Kidney (tissue), 14 donors: ENCODE measurements around the gene IL9. TPM values are rescaled to one million over a fixed set of nuclear protein-coding genes. Genes with fewer than 3 reads are reported as not detected.

Source experiments
- DNase-seq, 5 donors: peaks; one replicate each; pipeline ENCODE4 v3.0.0-alpha.2; 2013 to 2020
- FAIRE-seq: peaks from 2 replicates; lab custom pipeline; 2012; peaks lifted over from hg19 to GRCh38; lab: Jason Lieb, UNC
- H3K27ac ChIP-seq, 2 donors: one replicate each; pipeline ENCODE4 v1.7.0; 2013; ENCODE audit warnings: low read depth in 2 of 2, low read length in 2 of 2, inconsistent platforms in 1 of 2
- H3K27me3 ChIP-seq: one replicate; pipeline ENCODE4 v1.7.1; 2013; ENCODE audit warnings: low read length, inconsistent platforms; ENCODE audit not compliant: control insufficient read depth, insufficient read depth
- H3K36me3 ChIP-seq, 3 donors: one replicate each; pipeline versions ENCODE4 v1.7.0 to v1.7.1; 2013; ENCODE audit warnings: low read length in 3 of 3, control low read depth in 1 of 3, inconsistent platforms in 1 of 3; ENCODE audit not compliant: insufficient read depth in 3 of 3, control insufficient read depth in 2 of 3
- H3K4me1 ChIP-seq, 3 donors: one replicate each; pipeline versions ENCODE4 v1.7.0 to v1.7.1; 2013; ENCODE audit warnings: low read length in 3 of 3, inconsistent platforms in 1 of 3, low read depth in 1 of 3; ENCODE audit not compliant: control insufficient read depth in 2 of 3, insufficient read depth in 2 of 3
- H3K4me3 ChIP-seq, 3 donors: one replicate each; pipeline versions ENCODE4 v1.7.0 to v1.8.1; 2013; ENCODE audit warnings: low read length in 3 of 3, control low read depth in 1 of 3, inconsistent platforms in 1 of 3
- H3K9ac ChIP-seq, 3 donors: one replicate each; pipeline versions ENCODE4 v1.7.0 to v1.7.1; 2013; ENCODE audit warnings: low read length in 3 of 3, control low read depth in 1 of 3, inconsistent platforms in 1 of 3
- H3K9me3 ChIP-seq, 3 donors: one replicate each; pipeline versions ENCODE4 v1.7.0 to v1.7.1; 2013; ENCODE audit warnings: low read length in 3 of 3, control low read depth in 1 of 3, inconsistent platforms in 1 of 3; ENCODE audit not compliant: control insufficient read depth in 2 of 3, insufficient read depth in 1 of 3
- intact Hi-C: fragments of 100-400 bp; cut with DNase I; formaldehyde crosslinking; loops from one replicate; pipeline ENCODE4 v1.11.1; 2022
- polyA plus RNA-seq: library from polyadenylated mRNA; stranded (reverse); fragments of 350-450 nt; fragmentation: Illumina TruSeq; extraction: RNeasy Lipid Tissue Mini Kit (QIAGEN cat#74804); gene quantifications from one replicate; pipeline ENCODE4 v1.2.3, GENCODE V29; 2014; ENCODE audit warnings: low read depth, low replicate concordance; ENCODE audit not compliant: insufficient read depth
- total RNA-seq: library from RNA; stranded (reverse); fragmentation: NEBNext Ultra II Directional; extraction: Animal tissue kit (Norgen Biotek cat#: 25700); gene quantifications from one replicate; pipeline ENCODE4 v1.2.1, GENCODE V29; 2021
- TF ChIP-seq, protein P1 (sequence below): IDR thresholded peaks from 3 replicates; pipeline ENCODE4 v1.5.1; 2012; ENCODE audit warnings: mild to moderate bottlenecking, moderate library complexity, borderline replicate concordance; ENCODE audit not compliant: insufficient read depth; ENCODE audit errors: extremely low read depth
- donor health status: control.
- donor health status: control.
- donor health status: control.
- donor health status: control.
- donor health status: control.
- donor health status: DM: yes; HTN: yes; CAD: no.
- donor health status: Normal renal cell carcinoma (clear cell type).

IL9 gene
- total and polyA plus RNA-seq, 2 donors from 2014 or later, result not detected

DNA sequence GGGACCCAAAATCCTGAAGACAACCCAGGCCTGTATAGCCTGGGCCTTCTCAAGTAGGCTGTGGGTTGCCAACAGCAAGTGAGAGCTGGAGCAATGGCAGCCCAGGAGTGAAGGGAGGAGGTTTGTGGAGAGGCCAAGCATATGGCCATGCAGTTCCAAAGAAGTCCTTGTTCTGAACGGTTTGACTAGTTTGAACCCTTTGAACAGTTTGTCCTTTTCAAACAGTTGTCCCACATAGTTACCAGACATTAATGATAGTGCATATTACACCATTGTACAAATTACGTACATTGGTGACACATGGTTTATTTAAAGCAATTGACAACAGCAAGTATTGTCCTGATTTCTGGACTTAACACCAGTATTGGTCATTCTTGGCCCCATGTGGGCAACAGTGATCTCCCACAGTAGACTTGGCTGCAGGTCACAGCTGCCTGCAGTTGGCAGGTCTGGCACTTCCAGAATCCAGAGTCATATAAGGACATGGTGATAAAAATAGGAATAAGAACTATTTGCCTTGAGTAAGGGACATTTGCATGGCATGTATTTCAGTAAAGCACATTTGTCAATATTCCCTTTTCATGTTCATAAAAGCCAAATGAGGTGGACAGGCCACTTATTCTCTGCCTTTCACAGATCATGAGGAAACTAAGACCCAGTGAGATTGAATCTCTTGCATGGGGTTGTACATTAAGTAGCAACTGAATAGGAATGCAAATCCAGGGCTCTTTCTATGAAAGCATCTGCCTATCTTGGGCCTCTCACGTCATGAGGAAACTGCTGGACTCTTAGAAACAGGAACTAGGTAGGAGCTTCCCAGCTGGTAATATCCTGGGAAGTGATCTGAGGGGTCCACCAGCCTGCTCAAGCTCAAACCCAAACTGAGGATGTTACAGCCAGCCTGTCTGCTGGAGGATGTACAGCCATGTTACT, 30.9 kb downstream of the IL9 start:
- no peaks in the 10 kb centered on the region for H3K9me3 ChIP-seq
- H3K27ac ChIP-seq, result no peak overlapping the region
- no peak for FAIRE-seq
- no peaks in the 10 kb centered on the region for H3K4me1 ChIP-seq
- H3K4me3 ChIP-seq, result no peak overlapping the region
- TF ChIP-seq, protein P1, sequence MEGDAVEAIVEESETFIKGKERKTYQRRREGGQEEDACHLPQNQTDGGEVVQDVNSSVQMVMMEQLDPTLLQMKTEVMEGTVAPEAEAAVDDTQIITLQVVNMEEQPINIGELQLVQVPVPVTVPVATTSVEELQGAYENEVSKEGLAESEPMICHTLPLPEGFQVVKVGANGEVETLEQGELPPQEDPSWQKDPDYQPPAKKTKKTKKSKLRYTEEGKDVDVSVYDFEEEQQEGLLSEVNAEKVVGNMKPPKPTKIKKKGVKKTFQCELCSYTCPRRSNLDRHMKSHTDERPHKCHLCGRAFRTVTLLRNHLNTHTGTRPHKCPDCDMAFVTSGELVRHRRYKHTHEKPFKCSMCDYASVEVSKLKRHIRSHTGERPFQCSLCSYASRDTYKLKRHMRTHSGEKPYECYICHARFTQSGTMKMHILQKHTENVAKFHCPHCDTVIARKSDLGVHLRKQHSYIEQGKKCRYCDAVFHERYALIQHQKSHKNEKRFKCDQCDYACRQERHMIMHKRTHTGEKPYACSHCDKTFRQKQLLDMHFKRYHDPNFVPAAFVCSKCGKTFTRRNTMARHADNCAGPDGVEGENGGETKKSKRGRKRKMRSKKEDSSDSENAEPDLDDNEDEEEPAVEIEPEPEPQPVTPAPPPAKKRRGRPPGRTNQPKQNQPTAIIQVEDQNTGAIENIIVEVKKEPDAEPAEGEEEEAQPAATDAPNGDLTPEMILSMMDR, result no peak
- no peaks in the 10 kb centered on the region for H3K27me3 ChIP-seq
- no peak for DNase-seq
- intact Hi-C loops, result no loop called here
- H3K9ac ChIP-seq, result no peak overlapping the region
- no peaks in the 10 kb centered on the region for H3K36me3 ChIP-seq

DNA sequence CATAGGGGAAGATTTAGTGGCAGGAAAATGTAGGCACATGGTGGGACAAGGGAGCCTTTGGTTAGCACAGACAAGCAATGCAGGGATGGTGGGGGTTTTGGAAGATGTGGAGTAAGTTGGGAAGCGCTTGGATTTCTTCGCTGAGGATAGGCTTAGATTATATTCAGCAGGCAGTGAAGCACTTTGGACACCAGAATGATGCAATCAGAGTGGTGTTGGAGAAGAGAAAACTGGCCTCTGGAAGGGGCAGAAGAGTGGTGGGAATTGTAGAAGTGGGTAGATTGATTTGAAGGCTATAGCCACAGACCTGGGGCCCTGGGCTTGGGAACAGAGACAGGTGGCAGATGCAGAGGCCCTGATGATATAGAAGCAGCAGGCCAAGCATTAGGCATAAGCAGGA, 32.9 kb downstream of the IL9 start:
- H3K4me3 ChIP-seq, result no peak overlapping the region
- TF ChIP-seq, protein P1, result no peak
- H3K36me3 ChIP-seq, result no peaks in the 10 kb centered on the region
- no peak overlapping the region for H3K9ac ChIP-seq
- FAIRE-seq (no peak), DNase-seq (no peak)
- H3K27me3 ChIP-seq, result no peaks in the 10 kb centered on the region
- no peak overlapping the region for H3K27ac ChIP-seq
- no peaks in the 10 kb centered on the region for H3K4me1 ChIP-seq
- no peaks in the 10 kb centered on the region for H3K9me3 ChIP-seq
- intact Hi-C loops, result no loop called here

DNA sequence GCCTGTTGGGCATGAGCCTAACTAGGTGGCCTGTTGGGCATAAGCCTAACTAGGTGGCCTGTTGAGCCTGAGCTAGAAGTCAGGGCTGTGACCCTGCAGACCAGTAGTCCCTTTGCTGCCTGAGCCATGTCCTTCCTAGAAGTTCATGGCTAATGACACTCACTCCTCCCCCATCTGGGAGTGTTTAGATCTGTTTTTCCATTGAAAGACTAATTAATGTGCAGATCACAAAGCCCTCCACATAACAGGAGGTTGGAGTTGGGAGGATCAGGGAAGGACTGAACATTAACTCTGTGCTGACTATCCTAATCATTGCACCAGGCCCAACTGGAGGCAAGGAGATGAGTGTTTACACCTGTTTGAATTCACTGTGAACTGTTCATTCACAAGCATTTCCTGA, 33.6 kb downstream of the IL9 start:
- Histone ChIP-seq H3K36me3 (no peaks in the 10 kb centered on the region), H3K9me3 (no peaks in the 10 kb centered on the region), H3K4me1 (no peaks in the 10 kb centered on the region), H3K4me3 (no peak overlapping the region), H3K27ac (no peak overlapping the region), H3K9ac (no peak overlapping the region), H3K27me3 (no peaks in the 10 kb centered on the region)
- intact Hi-C loops, result no loop called here
- no peak for FAIRE-seq
- TF ChIP-seq, protein P1, result no peak
- peak in 1 of 5 donors; percentile 8 for DNase-seq
